Amniotic epithelial cell (primary cell): ENCODE data around the gene KCNC3.

Source experiments
- DNase-seq: peaks from one replicate; pipeline ENCODE4 v3.0.0-alpha.2; 2010; ENCODE audit warnings: low read depth

KCNC3 gene

GRCh38 chr19:50327461-50328223 lies 1.5 kb downstream of the KCNC3 start:
- no peak for DNase-seq

- DNase-seq = no peak
Observed at GRCh38 chr19:50327013-50327412, 2.2 kb downstream of the KCNC3 start.

GRCh38 chr19:50326101-50326664 lies 3.0 kb downstream of the KCNC3 start:
- no peak for DNase-seq

- DNase-seq = peak; percentile 10
Observed at GRCh38 chr19:50325310-50326100, 3.7 kb downstream of the KCNC3 start.

- DNase-seq = no peak
Observed at GRCh38 chr19:50324331-50324730, 4.8 kb downstream of the KCNC3 start.

- DNase-seq = no peak
Observed at GRCh38 chr19:50323782-50324133, 5.4 kb downstream of the KCNC3 start.

GRCh38 chr19:50322931-50323781 lies 6.0 kb downstream of the KCNC3 start:
- no peak for DNase-seq

- DNase-seq = no peak
Observed at GRCh38 chr19:50322234-50322633, 6.9 kb downstream of the KCNC3 start.

- DNase-seq = no peak
Observed at GRCh38 chr19:50321831-50322230, 7.3 kb downstream of the KCNC3 start.

- DNase-seq = no peak
Observed at GRCh38 chr19:50320596-50320995, 8.6 kb downstream of the KCNC3 start.

GRCh38 chr19:50320051-50320450 lies 9.1 kb downstream of the KCNC3 start:
- DNase-seq = no peak

GRCh38 chr19:50319156-50319555 lies 10.0 kb downstream of the KCNC3 start:
- DNase-seq = no peak

- DNase-seq = no peak
Observed at GRCh38 chr19:50318438-50318837, 10.7 kb downstream of the KCNC3 start.

- no peak for DNase-seq
Observed at GRCh38 chr19:50317115-50317514, 12.1 kb downstream of the KCNC3 start.

GRCh38 chr19:50315773-50316448 lies 13.3 kb downstream of the KCNC3 start:
- no peak for DNase-seq

GRCh38 chr19:50314724-50315708 lies 14.2 kb downstream of the KCNC3 start:
- DNase-seq = no peak

- DNase-seq = no peak
Observed at GRCh38 chr19:50313812-50314536, 15.2 kb downstream of the KCNC3 start.

- no peak for DNase-seq
Observed at GRCh38 chr19:50312967-50313811, 16.0 kb downstream of the KCNC3 start.
